DMS153 treated with DMSO at 0.1 percent for 48 hours (cell line): ENCODE data around the gene AQP1.

Experiments used
- DNase-seq: peaks from one replicate; lab custom pipeline; 2025; ENCODE audit not compliant: unreplicated experiment; lab: John Stamatoyannopoulos, UW

The AQP1 gene

GRCh38 chr7:30971440-30971839 lies 59.8 kb downstream of the AQP1 start:
- DNase-seq, result no peak

GRCh38 chr7:30971840-30972563 lies 60.3 kb downstream of the AQP1 start:
- DNase-seq, result no peak

- no peak for DNase-seq
Observed at GRCh38 chr7:30973292-30973691, 61.6 kb downstream of the AQP1 start.

GRCh38 chr7:30973791-30974604 lies 62.3 kb downstream of the AQP1 start:
- DNase-seq, result no peak

GRCh38 chr7:30974605-30975255 lies 63.1 kb downstream of the AQP1 start:
- peak; percentile 68 for DNase-seq
